Upper lobe of right lung (tissue), 1 donor: ENCODE measurements around the gene SH3BGRL2. TPM values are rescaled to one million over a fixed set of nuclear protein-coding genes. Genes with fewer than 3 reads are reported as not detected.

Experiments used
- ATAC-seq: fragments of 200-7000 bp; cut with Tn5 transposase; one replicate; pipeline ENCODE4 v1.9.1; 2020; ENCODE audit warnings: mild to moderate bottlenecking, moderate library complexity
- DNase-seq: peaks from one replicate; pipeline ENCODE4 v3.0.0-alpha.2; 2020
- H3K27ac ChIP-seq: fragments of 200-600 bp; one replicate; pipeline ENCODE4 v1.8.0; 2022
- H3K27me3 ChIP-seq: fragments of 200-600 bp; one replicate; pipeline ENCODE4 v1.8.0; 2022; ENCODE audit warnings: mild to moderate bottlenecking
- H3K36me3 ChIP-seq: fragments of 200-600 bp; one replicate; pipeline ENCODE4 v1.8.0; 2022
- H3K4me1 ChIP-seq: fragments of 200-600 bp; one replicate; pipeline ENCODE4 v1.8.0; 2022
- H3K4me3 ChIP-seq: fragments of 200-600 bp; one replicate; pipeline ENCODE4 v1.8.0; 2022; ENCODE audit warnings: mild to moderate bottlenecking
- H3K9me3 ChIP-seq: fragments of 200-600 bp; one replicate; pipeline ENCODE4 v1.8.0; 2022
- intact Hi-C: fragments of 100-400 bp; cut with DNase I; formaldehyde crosslinking; loops from one replicate; pipeline ENCODE4 v1.11.0; 2022
- total RNA-seq: library from RNA; stranded (reverse); fragmentation: NEBNext Ultra II Directional; extraction: Animal tissue kit (Norgen Biotek cat#: 25700); gene quantifications from one replicate; pipeline ENCODE4 v1.2.1, GENCODE V29; 2021
- TF ChIP-seq, protein P1 (sequence below): fragments of 200-600 bp; IDR thresholded peaks from one replicate; pipeline ENCODE4 v1.8.0; 2022; ENCODE audit warnings: antibody characterized with exemption
- donor health status: DM: no; HTN: yes; CAD: no; lungs with severe emphysema.

SH3BGRL2 gene
- total RNA-seq, 1 donor from 2014 or later = 33.9 TPM

DNA sequence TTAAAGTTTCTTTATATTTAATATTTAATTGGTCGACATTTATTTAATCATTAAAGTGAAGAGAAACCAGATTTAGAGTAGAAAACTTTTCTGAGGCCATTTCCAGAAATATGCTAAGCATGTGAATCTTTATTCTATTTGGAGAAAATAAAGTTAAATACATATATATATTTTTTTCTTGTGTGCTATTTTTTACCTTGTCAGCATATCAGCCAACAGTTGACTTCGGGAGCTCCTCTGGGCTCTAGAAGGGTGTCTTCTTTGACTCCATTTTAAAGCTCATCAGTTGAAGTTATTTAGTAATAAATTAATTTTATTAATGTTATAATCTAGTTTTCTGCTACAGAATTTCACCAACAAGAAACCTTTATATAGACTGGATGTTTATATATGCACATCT lies 73.1 kb downstream of the SH3BGRL2 start:
- Histone ChIP-seq H3K36me3 (no peaks in the 10 kb centered on the region), H3K4me1 (no peaks in the 10 kb centered on the region), H3K4me3 (no peak overlapping the region), H3K27me3 (no peaks in the 10 kb centered on the region), H3K27ac (no peak overlapping the region), H3K9me3 (no peaks in the 10 kb centered on the region)
- ATAC-seq = no peak
- DNase-seq = no peak
- intact Hi-C loops = no loop called here
- TF ChIP-seq, protein P1, sequence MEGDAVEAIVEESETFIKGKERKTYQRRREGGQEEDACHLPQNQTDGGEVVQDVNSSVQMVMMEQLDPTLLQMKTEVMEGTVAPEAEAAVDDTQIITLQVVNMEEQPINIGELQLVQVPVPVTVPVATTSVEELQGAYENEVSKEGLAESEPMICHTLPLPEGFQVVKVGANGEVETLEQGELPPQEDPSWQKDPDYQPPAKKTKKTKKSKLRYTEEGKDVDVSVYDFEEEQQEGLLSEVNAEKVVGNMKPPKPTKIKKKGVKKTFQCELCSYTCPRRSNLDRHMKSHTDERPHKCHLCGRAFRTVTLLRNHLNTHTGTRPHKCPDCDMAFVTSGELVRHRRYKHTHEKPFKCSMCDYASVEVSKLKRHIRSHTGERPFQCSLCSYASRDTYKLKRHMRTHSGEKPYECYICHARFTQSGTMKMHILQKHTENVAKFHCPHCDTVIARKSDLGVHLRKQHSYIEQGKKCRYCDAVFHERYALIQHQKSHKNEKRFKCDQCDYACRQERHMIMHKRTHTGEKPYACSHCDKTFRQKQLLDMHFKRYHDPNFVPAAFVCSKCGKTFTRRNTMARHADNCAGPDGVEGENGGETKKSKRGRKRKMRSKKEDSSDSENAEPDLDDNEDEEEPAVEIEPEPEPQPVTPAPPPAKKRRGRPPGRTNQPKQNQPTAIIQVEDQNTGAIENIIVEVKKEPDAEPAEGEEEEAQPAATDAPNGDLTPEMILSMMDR = no peak

DNA sequence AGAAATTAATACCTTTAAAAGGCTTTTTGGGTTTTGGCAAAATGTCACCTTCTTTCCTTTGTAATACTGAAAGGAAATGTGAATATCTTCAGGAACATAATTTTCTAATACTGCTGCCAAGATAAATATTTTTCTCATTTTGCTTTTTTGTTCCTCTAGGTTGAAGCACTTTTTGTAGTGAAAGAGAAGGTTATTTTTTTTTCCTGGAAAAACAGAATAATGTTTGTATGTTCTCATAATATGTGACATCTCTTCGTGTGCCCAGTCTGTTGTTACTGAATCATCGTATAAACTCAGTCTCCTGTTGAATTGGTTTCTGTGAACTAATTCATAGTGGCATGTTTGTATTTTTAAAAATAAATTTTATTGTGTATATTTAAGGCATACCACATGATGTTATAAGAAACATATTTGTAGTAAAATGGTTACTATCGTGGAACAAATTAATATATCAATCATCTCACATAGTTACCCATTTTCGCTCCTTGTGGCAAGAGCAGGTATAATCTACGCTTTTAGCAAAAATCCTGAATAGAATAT lies 74.4 kb downstream of the SH3BGRL2 start:
- H3K36me3 ChIP-seq = no peaks in the 10 kb centered on the region
- no peaks in the 10 kb centered on the region for H3K9me3 ChIP-seq
- ATAC-seq = no peak
- intact Hi-C loops = no loop called here
- no peak overlapping the region for H3K4me3 ChIP-seq
- no peaks in the 10 kb centered on the region for H3K4me1 ChIP-seq
- no peak for DNase-seq
- no peak overlapping the region for H3K27ac ChIP-seq
- TF ChIP-seq, protein P1 = no peak
- no peaks in the 10 kb centered on the region for H3K27me3 ChIP-seq

GRCh38 chr6:79706527-79706926 lies 75.4 kb downstream of the SH3BGRL2 start:
- TF ChIP-seq, protein P1 = no peak
- intact Hi-C loops = no loop called here
- H3K36me3 ChIP-seq = no peaks in the 10 kb centered on the region
- ATAC-seq (no peak), DNase-seq (no peak)
- no peaks in the 10 kb centered on the region for H3K4me1 ChIP-seq
- H3K9me3 ChIP-seq = no peaks in the 10 kb centered on the region
- H3K27me3 ChIP-seq = no peaks in the 10 kb centered on the region
- H3K27ac ChIP-seq = no peak overlapping the region
- H3K4me3 ChIP-seq = no peak overlapping the region

DNA sequence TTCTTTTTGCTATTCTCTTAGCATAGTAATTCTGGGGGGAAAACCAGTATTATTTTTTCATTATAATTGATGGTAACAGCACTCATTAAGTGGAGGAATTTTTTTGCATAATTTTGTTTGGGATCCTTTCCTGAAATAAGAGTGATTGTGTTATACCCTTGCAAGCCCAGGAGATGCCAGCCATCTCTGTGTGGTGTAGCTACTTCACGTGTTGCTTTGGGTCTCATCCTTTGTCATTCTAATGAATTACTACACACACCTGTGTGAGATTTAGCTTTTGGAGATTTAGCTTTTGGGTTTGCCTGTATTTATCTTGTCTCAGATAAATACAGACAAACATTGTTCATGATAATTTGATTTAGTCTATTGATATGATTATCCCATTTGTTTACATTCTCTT lies 76.5 kb downstream of the SH3BGRL2 start:
- Histone ChIP-seq H3K36me3 (no peaks in the 10 kb centered on the region), H3K9me3 (no peaks in the 10 kb centered on the region), H3K27ac (no peak overlapping the region), H3K27me3 (no peaks in the 10 kb centered on the region), H3K4me1 (no peaks in the 10 kb centered on the region), H3K4me3 (no peak overlapping the region)
- TF ChIP-seq, protein P1 = no peak
- DNase-seq (no peak), ATAC-seq (no peak)
- intact Hi-C loops = no loop called here

GRCh38 chr6:79708095-79708791 lies 77.1 kb downstream of the SH3BGRL2 start:
- no peaks in the 10 kb centered on the region for H3K9me3 ChIP-seq
- no peak overlapping the region for H3K27ac ChIP-seq
- intact Hi-C loops = no loop called here
- no peaks in the 10 kb centered on the region for H3K27me3 ChIP-seq
- no peaks in the 10 kb centered on the region for H3K36me3 ChIP-seq
- H3K4me3 ChIP-seq = no peak overlapping the region
- ATAC-seq (no peak), DNase-seq (no peak)
- TF ChIP-seq, protein P1 = no peak
- no peaks in the 10 kb centered on the region for H3K4me1 ChIP-seq
